ENCODE measurements around the gene SLC10A7.

DNA sequence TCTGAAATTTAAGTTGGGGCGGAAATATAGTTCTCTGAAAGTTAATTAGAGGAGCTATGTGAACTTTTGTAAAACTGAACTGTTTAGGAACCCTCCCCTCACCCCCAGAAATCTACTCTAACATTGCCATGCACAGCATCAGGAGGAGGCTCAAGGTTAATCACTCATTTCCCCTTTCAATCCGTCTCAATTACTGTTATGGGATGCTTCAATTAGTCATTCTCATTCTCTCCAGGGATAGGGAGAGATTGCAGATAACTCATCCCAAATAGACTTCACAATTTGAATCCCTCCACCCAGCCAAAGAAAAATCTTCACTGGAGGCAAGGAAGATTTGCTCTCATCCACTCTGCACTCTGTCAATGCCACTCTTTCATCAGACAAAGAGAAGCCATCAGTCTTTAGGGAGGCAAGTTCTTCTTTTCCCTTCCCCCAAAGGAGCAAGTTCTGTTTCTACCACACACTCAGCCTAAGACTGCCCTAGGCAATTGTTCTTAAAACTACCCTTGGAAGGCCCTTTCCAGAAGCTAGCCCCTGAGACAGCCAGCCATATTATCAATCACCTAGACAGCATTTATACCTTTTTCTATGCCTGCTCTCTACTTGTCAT lies 140.4 kb downstream of the SLC10A7 start:
- TF ChIP-seq, protein P1, sequence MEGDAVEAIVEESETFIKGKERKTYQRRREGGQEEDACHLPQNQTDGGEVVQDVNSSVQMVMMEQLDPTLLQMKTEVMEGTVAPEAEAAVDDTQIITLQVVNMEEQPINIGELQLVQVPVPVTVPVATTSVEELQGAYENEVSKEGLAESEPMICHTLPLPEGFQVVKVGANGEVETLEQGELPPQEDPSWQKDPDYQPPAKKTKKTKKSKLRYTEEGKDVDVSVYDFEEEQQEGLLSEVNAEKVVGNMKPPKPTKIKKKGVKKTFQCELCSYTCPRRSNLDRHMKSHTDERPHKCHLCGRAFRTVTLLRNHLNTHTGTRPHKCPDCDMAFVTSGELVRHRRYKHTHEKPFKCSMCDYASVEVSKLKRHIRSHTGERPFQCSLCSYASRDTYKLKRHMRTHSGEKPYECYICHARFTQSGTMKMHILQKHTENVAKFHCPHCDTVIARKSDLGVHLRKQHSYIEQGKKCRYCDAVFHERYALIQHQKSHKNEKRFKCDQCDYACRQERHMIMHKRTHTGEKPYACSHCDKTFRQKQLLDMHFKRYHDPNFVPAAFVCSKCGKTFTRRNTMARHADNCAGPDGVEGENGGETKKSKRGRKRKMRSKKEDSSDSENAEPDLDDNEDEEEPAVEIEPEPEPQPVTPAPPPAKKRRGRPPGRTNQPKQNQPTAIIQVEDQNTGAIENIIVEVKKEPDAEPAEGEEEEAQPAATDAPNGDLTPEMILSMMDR (conservative IDR thresholded peaks at IDR 0.05; ENCODE audit: low read depth in 2 of 2), result no peak
- TF ChIP-seq POLR2AphosphoS5 (IDR thresholded peaks at IDR 0.05; ENCODE audit: low read depth) (no peak), EZH2 (IDR thresholded peaks at IDR 0.05; ENCODE audit: low read depth, unreplicated experiment) (no peak), EZH2phosphoT487 (IDR thresholded peaks at IDR 0.05; ENCODE audit: unreplicated experiment) (no peak), STAT1 (IDR thresholded peaks at IDR 0.05; ENCODE audit: unreplicated experiment) (no peak), ZNF331 (CRISPR knock-in tag; IDR thresholded peaks at IDR 0.05; ENCODE audit: low read depth) (no peak), ETS1 (IDR thresholded peaks at IDR 0.05) (no peak)
- TF ChIP-seq, protein P2, sequence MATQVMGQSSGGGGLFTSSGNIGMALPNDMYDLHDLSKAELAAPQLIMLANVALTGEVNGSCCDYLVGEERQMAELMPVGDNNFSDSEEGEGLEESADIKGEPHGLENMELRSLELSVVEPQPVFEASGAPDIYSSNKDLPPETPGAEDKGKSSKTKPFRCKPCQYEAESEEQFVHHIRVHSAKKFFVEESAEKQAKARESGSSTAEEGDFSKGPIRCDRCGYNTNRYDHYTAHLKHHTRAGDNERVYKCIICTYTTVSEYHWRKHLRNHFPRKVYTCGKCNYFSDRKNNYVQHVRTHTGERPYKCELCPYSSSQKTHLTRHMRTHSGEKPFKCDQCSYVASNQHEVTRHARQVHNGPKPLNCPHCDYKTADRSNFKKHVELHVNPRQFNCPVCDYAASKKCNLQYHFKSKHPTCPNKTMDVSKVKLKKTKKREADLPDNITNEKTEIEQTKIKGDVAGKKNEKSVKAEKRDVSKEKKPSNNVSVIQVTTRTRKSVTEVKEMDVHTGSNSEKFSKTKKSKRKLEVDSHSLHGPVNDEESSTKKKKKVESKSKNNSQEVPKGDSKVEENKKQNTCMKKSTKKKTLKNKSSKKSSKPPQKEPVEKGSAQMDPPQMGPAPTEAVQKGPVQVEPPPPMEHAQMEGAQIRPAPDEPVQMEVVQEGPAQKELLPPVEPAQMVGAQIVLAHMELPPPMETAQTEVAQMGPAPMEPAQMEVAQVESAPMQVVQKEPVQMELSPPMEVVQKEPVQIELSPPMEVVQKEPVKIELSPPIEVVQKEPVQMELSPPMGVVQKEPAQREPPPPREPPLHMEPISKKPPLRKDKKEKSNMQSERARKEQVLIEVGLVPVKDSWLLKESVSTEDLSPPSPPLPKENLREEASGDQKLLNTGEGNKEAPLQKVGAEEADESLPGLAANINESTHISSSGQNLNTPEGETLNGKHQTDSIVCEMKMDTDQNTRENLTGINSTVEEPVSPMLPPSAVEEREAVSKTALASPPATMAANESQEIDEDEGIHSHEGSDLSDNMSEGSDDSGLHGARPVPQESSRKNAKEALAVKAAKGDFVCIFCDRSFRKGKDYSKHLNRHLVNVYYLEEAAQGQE (IDR thresholded peaks at IDR 0.05; ENCODE audit: unreplicated experiment), result no peak

All from GM23338 (cell line).